ENCODE results near the gene SMIM30.

DNA sequence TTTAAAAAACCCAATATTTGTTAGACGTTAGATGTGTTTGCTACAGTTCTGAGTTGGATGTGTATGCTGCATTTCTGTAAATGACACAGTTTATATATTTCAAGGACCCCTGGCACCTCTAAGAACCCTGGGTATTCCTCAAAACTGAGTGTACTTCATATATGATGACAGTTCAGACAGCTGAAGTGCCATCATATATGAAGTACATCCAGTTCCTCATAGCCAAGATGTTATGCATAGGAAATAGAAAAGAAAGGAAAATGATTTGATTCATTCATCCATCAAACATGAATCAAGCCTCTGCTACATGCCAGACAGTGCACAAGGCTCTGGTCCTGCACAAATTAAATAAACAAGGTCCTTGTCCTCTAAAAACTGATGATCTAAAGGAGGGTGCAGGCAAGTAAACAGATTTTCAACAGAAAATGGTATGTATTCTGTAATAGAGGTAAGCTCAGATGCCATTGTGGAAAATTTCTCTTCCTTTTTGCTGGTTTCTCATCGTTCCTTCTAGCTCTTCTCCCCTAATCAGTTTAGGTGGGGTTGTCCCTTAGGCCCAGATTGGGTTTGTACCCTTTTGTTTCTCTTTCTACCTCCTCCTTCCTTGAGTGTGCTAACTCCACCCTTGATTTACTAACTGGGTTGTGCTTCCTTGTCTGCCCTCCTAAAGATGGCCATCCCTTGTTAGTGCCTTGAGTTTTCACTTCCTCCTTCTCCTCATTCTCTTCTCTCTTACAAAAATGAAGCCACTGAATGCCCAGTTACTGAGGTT is 25.3 kb upstream of the SMIM30 start:
- TF ChIP-seq EP300 (IDR thresholded peaks at IDR 0.05) (no peak), POLR2A (IDR thresholded peaks at IDR 0.05) (no peak), POLR2AphosphoS5 (IDR thresholded peaks at IDR 0.05) (no peak)
- TF ChIP-seq, protein P1, sequence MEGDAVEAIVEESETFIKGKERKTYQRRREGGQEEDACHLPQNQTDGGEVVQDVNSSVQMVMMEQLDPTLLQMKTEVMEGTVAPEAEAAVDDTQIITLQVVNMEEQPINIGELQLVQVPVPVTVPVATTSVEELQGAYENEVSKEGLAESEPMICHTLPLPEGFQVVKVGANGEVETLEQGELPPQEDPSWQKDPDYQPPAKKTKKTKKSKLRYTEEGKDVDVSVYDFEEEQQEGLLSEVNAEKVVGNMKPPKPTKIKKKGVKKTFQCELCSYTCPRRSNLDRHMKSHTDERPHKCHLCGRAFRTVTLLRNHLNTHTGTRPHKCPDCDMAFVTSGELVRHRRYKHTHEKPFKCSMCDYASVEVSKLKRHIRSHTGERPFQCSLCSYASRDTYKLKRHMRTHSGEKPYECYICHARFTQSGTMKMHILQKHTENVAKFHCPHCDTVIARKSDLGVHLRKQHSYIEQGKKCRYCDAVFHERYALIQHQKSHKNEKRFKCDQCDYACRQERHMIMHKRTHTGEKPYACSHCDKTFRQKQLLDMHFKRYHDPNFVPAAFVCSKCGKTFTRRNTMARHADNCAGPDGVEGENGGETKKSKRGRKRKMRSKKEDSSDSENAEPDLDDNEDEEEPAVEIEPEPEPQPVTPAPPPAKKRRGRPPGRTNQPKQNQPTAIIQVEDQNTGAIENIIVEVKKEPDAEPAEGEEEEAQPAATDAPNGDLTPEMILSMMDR (IDR thresholded peaks at IDR 0.05), result no peak
